Uterus (tissue), 4 donors: ENCODE data around the gene TAF1B. TPM values are rescaled to one million over a fixed set of nuclear protein-coding genes. Genes with fewer than 3 reads are reported as not detected.

ENCODE experiments used
- DNase-seq, 2 donors: peaks; one replicate each; pipeline ENCODE4 v3.0.0-alpha.2; 2019 to 2020
- H3K27ac ChIP-seq, 2 donors: fragments of 200-600 bp; sonication (generic); 1 replicate in 1 of 2; 2 replicates in 1 of 2; pipeline ENCODE4 v1.5.1; 2016 to 2018
- H3K27me3 ChIP-seq, 2 donors: fragments of 200-600 bp; sonication (generic); one replicate each; pipeline ENCODE4 v1.5.1; 2018 to 2019; ENCODE audit warnings: control low read depth in 1 of 2
- H3K36me3 ChIP-seq, 2 donors: fragments of 200-600 bp; sonication (generic); one replicate each; pipeline ENCODE4 v1.5.1; 2019; ENCODE audit warnings: control low read depth in 1 of 2
- H3K4me1 ChIP-seq, 2 donors: fragments of 200-600 bp; sonication (generic); one replicate each; pipeline ENCODE4 v1.5.1; 2018 to 2019; ENCODE audit warnings: control low read depth in 1 of 2
- H3K4me3 ChIP-seq, 2 donors: fragments of 200-600 bp; sonication (generic); 1 replicate in 1 of 2; 2 replicates in 1 of 2; pipeline ENCODE4 v1.5.1; 2018 to 2019; ENCODE audit warnings: mild to moderate bottlenecking in 1 of 2
- H3K9me3 ChIP-seq, 2 donors: fragments of 200-600 bp; sonication (generic); one replicate each; pipeline ENCODE4 v1.5.1; 2019; ENCODE audit warnings: control low read depth in 1 of 2
- CTCF ChIP-seq, 4 experiments: fragments of 200-600 bp in 2 of 4; fragments of 450-650 bp in 2 of 4; sonication (generic) in 2 of 4; IDR thresholded peaks; one replicate each; pipeline ENCODE4 v1.5.1; 2016 to 2019; ENCODE audit warnings: antibody characterized with exemption in 4 of 4, mild to moderate bottlenecking in 2 of 4, moderate library complexity in 1 of 4
- POLR2A ChIP-seq, 2 donors: fragments of 450-650 bp; IDR thresholded peaks; one replicate each; pipeline ENCODE4 v1.6.1; 2016; ENCODE audit warnings: antibody characterized with exemption in 2 of 2, mild to moderate bottlenecking in 1 of 2, moderate library complexity in 1 of 2
- intact Hi-C: fragments of 100-400 bp; cut with DNase I; formaldehyde crosslinking; loops from one replicate; pipeline ENCODE4 v1.15.1; 2023; ENCODE audit warnings: low total_unique reads
- total RNA-seq, 4 donors: library from RNA; depleted of rRNA in 3 of 4; stranded (reverse); fragments of >200 nt in 3 of 4; gene quantifications; one replicate each; pipeline versions ENCODE4 v1.1.0 to v1.2.4, GENCODE V29; 2014 to 2023
- donor health status: DM: yes; HTN: yes; CAD: no.

TAF1B gene
- total RNA-seq, 4 donors from 2014 or later: 5.1 to 53.6 (median 19.0) TPM

- intact Hi-C loops: no loop called here
- Histone ChIP-seq H3K36me3 (no peaks in the 10 kb centered on the region), H3K27me3 (no peaks in the 10 kb centered on the region), H3K9me3 (no peaks in the 10 kb centered on the region), H3K4me3 (no peak overlapping the region), H3K27ac (no peak overlapping the region), H3K4me1 (no peaks in the 10 kb centered on the region)
- no peak for DNase-seq
- TF ChIP-seq CTCF (IDR thresholded peaks at IDR 0.05) (no peak), POLR2A (IDR thresholded peaks at IDR 0.05) (no peak)
These were observed 34.8 kb upstream of the TAF1B start for GRCh38 chr2:9808334-9809063.

- TF ChIP-seq CTCF (IDR thresholded peaks at IDR 0.05): no peak
- TF ChIP-seq POLR2A (IDR thresholded peaks at IDR 0.05): no peak
- Histone ChIP-seq H3K27ac (no peak overlapping the region), H3K27me3 (no peaks in the 10 kb centered on the region), H3K9me3 (no peaks in the 10 kb centered on the region), H3K4me1 (no peaks in the 10 kb centered on the region), H3K36me3 (no peaks in the 10 kb centered on the region), H3K4me3 (no peak overlapping the region)
- DNase-seq: no peak
- intact Hi-C loops: no loop called here
These were observed 34.3 kb upstream of the TAF1B start for GRCh38 chr2:9809064-9809356.

GRCh38 chr2:9809448-9810088, 33.7 kb upstream of the TAF1B start:
- Histone ChIP-seq H3K4me3 (no peak overlapping the region), H3K27me3 (no peaks in the 10 kb centered on the region), H3K27ac (no peak overlapping the region), H3K9me3 (no peaks in the 10 kb centered on the region), H3K36me3 (no peaks in the 10 kb centered on the region), H3K4me1 (no peaks in the 10 kb centered on the region)
- no peak for TF ChIP-seq CTCF (IDR thresholded peaks at IDR 0.05)
- intact Hi-C loops: no loop called here
- DNase-seq: no peak

- Histone ChIP-seq H3K27me3 (no peaks in the 10 kb centered on the region), H3K27ac (no peak overlapping the region), H3K4me3 (no peak overlapping the region), H3K4me1 (no peaks in the 10 kb centered on the region), H3K36me3 (no peaks in the 10 kb centered on the region), H3K9me3 (no peaks in the 10 kb centered on the region)
- DNase-seq: no peak
- TF ChIP-seq CTCF (IDR thresholded peaks at IDR 0.05) (no peak), POLR2A (IDR thresholded peaks at IDR 0.05) (no peak)
- intact Hi-C loops: no loop called here
These were observed 32.1 kb upstream of the TAF1B start for GRCh38 chr2:9811216-9811615.

GRCh38 chr2:9811679-9812511, 31.4 kb upstream of the TAF1B start:
- no peak for TF ChIP-seq POLR2A (IDR thresholded peaks at IDR 0.05)
- TF ChIP-seq CTCF (IDR thresholded peaks at IDR 0.05): no peak
- Histone ChIP-seq H3K36me3 (no peaks in the 10 kb centered on the region), H3K9me3 (no peaks in the 10 kb centered on the region), H3K27ac (no peak overlapping the region), H3K4me3 (no peak overlapping the region), H3K4me1 (no peaks in the 10 kb centered on the region), H3K27me3 (no peaks in the 10 kb centered on the region)
- intact Hi-C loops: no loop called here
- no peak for DNase-seq
